GM21528 (cell line): ENCODE results near the gene OR6C6.
"Not testable (repeated sequence)": the region's sequence is repeated elsewhere in the genome, so short reads cannot be mapped to it uniquely, and the experiment has no call there.

Experiments
- ATAC-seq: cut with Tn5 transposase; IDR thresholded peaks from one replicate; pipeline ENCODE4 v1.9.1; 2021; ENCODE audit warnings: mild to moderate bottlenecking, moderate library complexity; ENCODE audit not compliant: unreplicated experiment, low FRiP score

The OR6C6 gene

GRCh38 chr12:55296469-55296868, at the start of gene OR6C6:
TSS of gene OR6C6 (minus strand) at chr12:55296569. CDS start at chr12:55295232, 1,337 bp downstream.
- ATAC-seq = no peak

- no peak for ATAC-seq
Observed at GRCh38 chr12:55336002-55336401, 39.6 kb upstream of the OR6C6 start.

- no peak for ATAC-seq
Observed at GRCh38 chr12:55330446-55330845, 34.1 kb upstream of the OR6C6 start, which contains the start of gene OR6C3. TSS of gene OR6C3 (plus strand) at chr12:55330746. CDS start at chr12:55331701, 955 bp downstream.

- not testable (repeated sequence) for ATAC-seq
Observed at GRCh38 chr12:55325801-55326200, 29.4 kb upstream of the OR6C6 start.

GRCh38 chr12:55320201-55320600, 23.8 kb upstream of the OR6C6 start:
- no peak for ATAC-seq

GRCh38 chr12:55314043-55314442, 17.7 kb upstream of the OR6C6 start, which contains the start of gene OR6C1:
TSS of gene OR6C1 (plus strand) at chr12:55314343. CDS start at chr12:55320600, 6,257 bp downstream.
- no peak for ATAC-seq

GRCh38 chr12:55289999-55290398, 6.4 kb downstream of the OR6C6 start:
- ATAC-seq = no peak

GRCh38 chr12:55280991-55281390, 15.4 kb downstream of the OR6C6 start:
- ATAC-seq = no peak

- ATAC-seq = no peak
Observed at GRCh38 chr12:55258303-55258702, 38.1 kb downstream of the OR6C6 start.

- no peak for ATAC-seq
Observed at GRCh38 chr12:55256831-55257230, 39.5 kb downstream of the OR6C6 start.

GRCh38 chr12:55253281-55253680, 43.1 kb downstream of the OR6C6 start:
- ATAC-seq = no peak

- no peak for ATAC-seq
Observed at GRCh38 chr12:55250944-55251343, 45.4 kb downstream of the OR6C6 start.

GRCh38 chr12:55246159-55246558, 50.2 kb downstream of the OR6C6 start:
- no peak for ATAC-seq

- no peak for ATAC-seq
Observed at GRCh38 chr12:55244309-55244708, 52.1 kb downstream of the OR6C6 start, which contains the start of gene OR6C74. TSS of gene OR6C74 (plus strand) at chr12:55244609. CDS start at chr12:55247288, 2,679 bp downstream.
